H1 (cell line): Measurements from ENCODE around the gene MACF1. TPM values are rescaled to one million over a fixed set of nuclear protein-coding genes. Genes with fewer than 3 reads are reported as not detected.

Source experiments
- JUND ChIP-seq: IDR thresholded peaks from 2 replicates; pipeline ENCODE4 v1.6.1; 2011; ENCODE audit warnings: mild to moderate bottlenecking, improper control_type of control experiment, low read length
- RAD21 ChIP-seq, 2 experiments: IDR thresholded peaks in 1 of 2; conservative IDR thresholded peaks in 1 of 2; 2 replicates each; pipeline ENCODE4 v1.6.1; 2011; ENCODE audit warnings: low read depth in 2 of 2, low read length in 2 of 2, improper control_type of control experiment in 1 of 2, inconsistent platforms in 1 of 2, mild to moderate bottlenecking in 1 of 2, moderate library complexity in 1 of 2
- TAF7 ChIP-seq: optimal IDR thresholded peaks from 2 replicates; pipeline ENCODE3; 2011; ENCODE audit warnings: low read depth, mild to moderate bottlenecking, inconsistent platforms, low read length, moderate library complexity, borderline replicate concordance
- polyA plus RNA-seq, 7 experiments: library from polyadenylated mRNA; depleted of rRNA in 3 of 7; stranded (reverse) in 5 of 7; unstranded in 2 of 7; fragments of >200 nt in 5 of 7; fragments of 200-250 nt in 2 of 7; gene quantifications; 1 replicate in 5 of 7; 2 replicates in 1 of 7; 4 replicates in 1 of 7; pipeline versions ENCODE4 v1.2.1 to v1.2.3, GENCODE V29; 2011 to 2013; ENCODE audit warnings: missing spikeins in 2 of 7, mixed read lengths in 2 of 7
- total RNA-seq: library from RNA; stranded (reverse); fragmentation: NEBNext Ultra II Directional; extraction: Animal tissue kit (Norgen Biotek cat#: 25700); gene quantifications from 2 replicates; pipeline ENCODE4 v1.2.1, GENCODE V29; 2021
- TF ChIP-seq, protein P1 (sequence below): fragments of 300-600 bp; sonication (generic); IDR thresholded peaks from 2 replicates; pipeline ENCODE4 v1.7.1; 2012; ENCODE audit warnings: low read length, moderate library complexity, mild to moderate bottlenecking, inconsistent platforms; ENCODE audit not compliant: insufficient replicate concordance

Gene MACF1
- total and polyA plus RNA-seq, 2 of the 8 experiments (the other 6 are each of a cell fraction or from before 2014, with no cell fraction given), result 59.8 to 285 TPM

GRCh38 chr1:39372105-39372504 lies 167.6 kb downstream of the MACF1 start (continued):
- TF ChIP-seq, protein P1, sequence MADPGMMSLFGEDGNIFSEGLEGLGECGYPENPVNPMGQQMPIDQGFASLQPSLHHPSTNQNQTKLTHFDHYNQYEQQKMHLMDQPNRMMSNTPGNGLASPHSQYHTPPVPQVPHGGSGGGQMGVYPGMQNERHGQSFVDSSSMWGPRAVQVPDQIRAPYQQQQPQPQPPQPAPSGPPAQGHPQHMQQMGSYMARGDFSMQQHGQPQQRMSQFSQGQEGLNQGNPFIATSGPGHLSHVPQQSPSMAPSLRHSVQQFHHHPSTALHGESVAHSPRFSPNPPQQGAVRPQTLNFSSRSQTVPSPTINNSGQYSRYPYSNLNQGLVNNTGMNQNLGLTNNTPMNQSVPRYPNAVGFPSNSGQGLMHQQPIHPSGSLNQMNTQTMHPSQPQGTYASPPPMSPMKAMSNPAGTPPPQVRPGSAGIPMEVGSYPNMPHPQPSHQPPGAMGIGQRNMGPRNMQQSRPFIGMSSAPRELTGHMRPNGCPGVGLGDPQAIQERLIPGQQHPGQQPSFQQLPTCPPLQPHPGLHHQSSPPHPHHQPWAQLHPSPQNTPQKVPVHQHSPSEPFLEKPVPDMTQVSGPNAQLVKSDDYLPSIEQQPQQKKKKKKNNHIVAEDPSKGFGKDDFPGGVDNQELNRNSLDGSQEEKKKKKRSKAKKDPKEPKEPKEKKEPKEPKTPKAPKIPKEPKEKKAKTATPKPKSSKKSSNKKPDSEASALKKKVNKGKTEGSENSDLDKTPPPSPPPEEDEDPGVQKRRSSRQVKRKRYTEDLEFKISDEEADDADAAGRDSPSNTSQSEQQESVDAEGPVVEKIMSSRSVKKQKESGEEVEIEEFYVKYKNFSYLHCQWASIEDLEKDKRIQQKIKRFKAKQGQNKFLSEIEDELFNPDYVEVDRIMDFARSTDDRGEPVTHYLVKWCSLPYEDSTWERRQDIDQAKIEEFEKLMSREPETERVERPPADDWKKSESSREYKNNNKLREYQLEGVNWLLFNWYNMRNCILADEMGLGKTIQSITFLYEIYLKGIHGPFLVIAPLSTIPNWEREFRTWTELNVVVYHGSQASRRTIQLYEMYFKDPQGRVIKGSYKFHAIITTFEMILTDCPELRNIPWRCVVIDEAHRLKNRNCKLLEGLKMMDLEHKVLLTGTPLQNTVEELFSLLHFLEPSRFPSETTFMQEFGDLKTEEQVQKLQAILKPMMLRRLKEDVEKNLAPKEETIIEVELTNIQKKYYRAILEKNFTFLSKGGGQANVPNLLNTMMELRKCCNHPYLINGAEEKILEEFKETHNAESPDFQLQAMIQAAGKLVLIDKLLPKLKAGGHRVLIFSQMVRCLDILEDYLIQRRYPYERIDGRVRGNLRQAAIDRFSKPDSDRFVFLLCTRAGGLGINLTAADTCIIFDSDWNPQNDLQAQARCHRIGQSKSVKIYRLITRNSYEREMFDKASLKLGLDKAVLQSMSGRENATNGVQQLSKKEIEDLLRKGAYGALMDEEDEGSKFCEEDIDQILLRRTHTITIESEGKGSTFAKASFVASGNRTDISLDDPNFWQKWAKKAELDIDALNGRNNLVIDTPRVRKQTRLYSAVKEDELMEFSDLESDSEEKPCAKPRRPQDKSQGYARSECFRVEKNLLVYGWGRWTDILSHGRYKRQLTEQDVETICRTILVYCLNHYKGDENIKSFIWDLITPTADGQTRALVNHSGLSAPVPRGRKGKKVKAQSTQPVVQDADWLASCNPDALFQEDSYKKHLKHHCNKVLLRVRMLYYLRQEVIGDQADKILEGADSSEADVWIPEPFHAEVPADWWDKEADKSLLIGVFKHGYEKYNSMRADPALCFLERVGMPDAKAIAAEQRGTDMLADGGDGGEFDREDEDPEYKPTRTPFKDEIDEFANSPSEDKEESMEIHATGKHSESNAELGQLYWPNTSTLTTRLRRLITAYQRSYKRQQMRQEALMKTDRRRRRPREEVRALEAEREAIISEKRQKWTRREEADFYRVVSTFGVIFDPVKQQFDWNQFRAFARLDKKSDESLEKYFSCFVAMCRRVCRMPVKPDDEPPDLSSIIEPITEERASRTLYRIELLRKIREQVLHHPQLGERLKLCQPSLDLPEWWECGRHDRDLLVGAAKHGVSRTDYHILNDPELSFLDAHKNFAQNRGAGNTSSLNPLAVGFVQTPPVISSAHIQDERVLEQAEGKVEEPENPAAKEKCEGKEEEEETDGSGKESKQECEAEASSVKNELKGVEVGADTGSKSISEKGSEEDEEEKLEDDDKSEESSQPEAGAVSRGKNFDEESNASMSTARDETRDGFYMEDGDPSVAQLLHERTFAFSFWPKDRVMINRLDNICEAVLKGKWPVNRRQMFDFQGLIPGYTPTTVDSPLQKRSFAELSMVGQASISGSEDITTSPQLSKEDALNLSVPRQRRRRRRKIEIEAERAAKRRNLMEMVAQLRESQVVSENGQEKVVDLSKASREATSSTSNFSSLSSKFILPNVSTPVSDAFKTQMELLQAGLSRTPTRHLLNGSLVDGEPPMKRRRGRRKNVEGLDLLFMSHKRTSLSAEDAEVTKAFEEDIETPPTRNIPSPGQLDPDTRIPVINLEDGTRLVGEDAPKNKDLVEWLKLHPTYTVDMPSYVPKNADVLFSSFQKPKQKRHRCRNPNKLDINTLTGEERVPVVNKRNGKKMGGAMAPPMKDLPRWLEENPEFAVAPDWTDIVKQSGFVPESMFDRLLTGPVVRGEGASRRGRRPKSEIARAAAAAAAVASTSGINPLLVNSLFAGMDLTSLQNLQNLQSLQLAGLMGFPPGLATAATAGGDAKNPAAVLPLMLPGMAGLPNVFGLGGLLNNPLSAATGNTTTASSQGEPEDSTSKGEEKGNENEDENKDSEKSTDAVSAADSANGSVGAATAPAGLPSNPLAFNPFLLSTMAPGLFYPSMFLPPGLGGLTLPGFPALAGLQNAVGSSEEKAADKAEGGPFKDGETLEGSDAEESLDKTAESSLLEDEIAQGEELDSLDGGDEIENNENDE, result no peak
- TF ChIP-seq RAD21 (IDR thresholded peaks at IDR 0.05 in 1 of 2, conservative IDR thresholded peaks at IDR 0.05 in 1 of 2; ENCODE audit: low read depth in 2 of 2, low read length in 2 of 2) (no peak), JUND (no peak), TAF7 (no peak)
